MM.1S (cell line): ENCODE results near the gene IQCK.

Experiments used
- DNase-seq: peaks from one replicate; pipeline ENCODE4 v3.0.0-alpha.2; 2015
- H2AFZ ChIP-seq: fragments of 300-600 bp; sonication (generic); 2 replicates; pipeline ENCODE4 v1.6.0; 2016; ENCODE audit warnings: antibody characterized with exemption, low read length
- H3F3A ChIP-seq: fragments of 300-600 bp; sonication (generic); 2 replicates; pipeline ENCODE4 v1.6.1; 2016; ENCODE audit warnings: mild to moderate bottlenecking, antibody characterized with exemption, low read length, moderate library complexity, mixed read lengths; ENCODE audit not compliant: insufficient read depth
- H3K27ac ChIP-seq: fragments of 300-600 bp; sonication (generic); 2 replicates; pipeline ENCODE4 v1.5.1; 2016; ENCODE audit warnings: mild to moderate bottlenecking, low read length
- H3K27me3 ChIP-seq: fragments of 300-600 bp; sonication (generic); replicated peaks from 2 replicates; pipeline ENCODE4 v1.6.0; 2016; ENCODE audit warnings: low read length; ENCODE audit not compliant: insufficient read depth
- H3K36me3 ChIP-seq: fragments of 300-600 bp; sonication (generic); replicated peaks from 2 replicates; pipeline ENCODE4 v1.6.1; 2016; ENCODE audit warnings: mild to moderate bottlenecking, low read length, mixed read lengths; ENCODE audit not compliant: insufficient read depth
- H3K4me1 ChIP-seq: fragments of 300-600 bp; sonication (generic); 2 replicates; pipeline ENCODE4 v1.6.1; 2016; ENCODE audit warnings: low read length, mixed read lengths
- H3K4me2 ChIP-seq: fragments of 300-600 bp; sonication (generic); 2 replicates; pipeline ENCODE4 v1.6.0; 2016; ENCODE audit warnings: low read depth, low read length
- H3K4me3 ChIP-seq: fragments of 300-600 bp; sonication (generic); 2 replicates; pipeline ENCODE4 v1.5.1; 2016; ENCODE audit warnings: low read length, mixed read lengths
- H3K79me2 ChIP-seq: fragments of 300-600 bp; sonication (generic); 2 replicates; pipeline ENCODE4 v1.6.1; 2016; ENCODE audit warnings: mixed run types, low read length, mixed read lengths
- H3K9ac ChIP-seq: fragments of 300-600 bp; sonication (generic); 2 replicates; pipeline ENCODE4 v1.6.1; 2016; ENCODE audit warnings: low read length, mixed read lengths
- H3K9me2 ChIP-seq: fragments of 300-600 bp; sonication (generic); replicated peaks from 2 replicates; pipeline ENCODE4 v1.6.1; 2016; ENCODE audit warnings: mild to moderate bottlenecking, low read length, mixed read lengths; ENCODE audit not compliant: insufficient read depth
- H3K9me3 ChIP-seq: fragments of 300-600 bp; sonication (generic); replicated peaks from 2 replicates; pipeline ENCODE4 v1.6.1; 2016; ENCODE audit warnings: mild to moderate bottlenecking, low read length, mixed read lengths; ENCODE audit not compliant: insufficient read depth
- H4K20me1 ChIP-seq: fragments of 300-600 bp; sonication (generic); 2 replicates; pipeline ENCODE4 v1.6.1; 2016; ENCODE audit warnings: mild to moderate bottlenecking, low read length, moderate library complexity, mixed read lengths; ENCODE audit not compliant: insufficient read depth
- EZH2 ChIP-seq: fragments of 300-600 bp; sonication (generic); optimal IDR thresholded peaks from 2 replicates; pipeline ENCODE3; 2017; ENCODE audit warnings: low read depth, mild to moderate bottlenecking, antibody characterized with exemption, low read length, mixed read lengths
- EZH2phosphoT487 ChIP-seq: fragments of 300-600 bp; sonication (generic); IDR thresholded peaks from 2 replicates; pipeline ENCODE4 v1.6.1; 2018; ENCODE audit warnings: antibody characterized with exemption, low read length
- TF ChIP-seq, protein P1 (sequence below): fragments of 300-600 bp; sonication (generic); IDR thresholded peaks from 2 replicates; pipeline ENCODE4 v1.5.1; 2016; ENCODE audit warnings: antibody characterized with exemption, low read length, mixed read lengths

Gene IQCK

DNA sequence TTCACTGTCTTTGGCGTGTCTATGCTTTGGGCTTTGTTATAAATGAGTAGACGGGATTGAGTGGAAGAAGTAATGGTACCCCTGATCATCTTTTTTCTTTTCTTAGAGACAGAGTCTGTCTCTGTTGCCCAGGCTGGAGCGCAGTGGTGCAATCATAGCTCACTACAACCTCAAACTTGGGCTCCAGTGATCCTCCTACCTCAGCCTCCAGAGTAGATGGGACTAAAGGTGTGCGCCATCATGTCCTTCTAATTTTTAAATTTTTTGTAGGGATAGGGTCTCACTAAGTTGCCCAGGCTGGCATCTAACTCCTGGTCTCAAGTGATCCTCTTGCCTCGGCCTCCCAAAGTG lies 181.5 kb downstream of the IQCK start:
- Histone ChIP-seq H3K9ac (no peak overlapping the region), H3K27me3 (no peaks in the 10 kb centered on the region), H3K9me2 (no peaks in the 10 kb centered on the region), H3K4me3 (no peak overlapping the region), H3K4me1 (no peaks in the 10 kb centered on the region), H3K36me3 (no peaks in the 10 kb centered on the region), H3K9me3 (no peaks in the 10 kb centered on the region), H2AFZ (no peak overlapping the region), H3K27ac (no peak overlapping the region), H3K4me2 (no peak overlapping the region), H4K20me1 (no peaks in the 10 kb centered on the region), H3K79me2 (no peaks in the 10 kb centered on the region), H3F3A (no peaks in the 10 kb centered on the region)
- DNase-seq, result no peak
- TF ChIP-seq EZH2, result no peak

DNA sequence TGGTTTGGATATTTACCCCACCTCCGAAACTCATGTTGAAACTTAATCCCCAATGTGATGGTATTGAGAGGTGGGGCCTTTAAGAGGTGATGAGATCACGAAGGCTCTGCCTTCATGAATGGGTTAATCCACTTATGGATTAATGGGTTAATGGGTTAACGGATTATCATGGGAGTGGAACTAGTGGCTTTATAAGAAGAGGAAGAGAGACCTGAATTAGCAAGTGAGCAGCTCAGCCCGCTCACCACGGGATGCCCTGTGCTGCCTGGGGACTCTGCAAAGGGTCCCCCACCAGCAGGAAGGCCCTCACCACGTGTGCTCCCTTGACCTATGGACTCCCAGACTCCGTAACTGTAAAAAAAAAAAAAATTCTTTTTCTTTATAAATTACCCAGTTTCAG lies 183.1 kb downstream of the IQCK start:
- H3K4me1 ChIP-seq, result no peaks in the 10 kb centered on the region
- H3F3A ChIP-seq, result no peaks in the 10 kb centered on the region
- no peaks in the 10 kb centered on the region for H3K36me3 ChIP-seq
- no peak overlapping the region for H3K4me3 ChIP-seq
- no peaks in the 10 kb centered on the region for H3K9me3 ChIP-seq
- no peak overlapping the region for H3K9ac ChIP-seq
- H3K79me2 ChIP-seq, result no peaks in the 10 kb centered on the region
- no peak for DNase-seq
- H2AFZ ChIP-seq, result no peak overlapping the region
- no peaks in the 10 kb centered on the region for H4K20me1 ChIP-seq
- H3K27me3 ChIP-seq, result no peaks in the 10 kb centered on the region
- TF ChIP-seq EZH2phosphoT487 (no peak), EZH2 (no peak)
- TF ChIP-seq, protein P1, sequence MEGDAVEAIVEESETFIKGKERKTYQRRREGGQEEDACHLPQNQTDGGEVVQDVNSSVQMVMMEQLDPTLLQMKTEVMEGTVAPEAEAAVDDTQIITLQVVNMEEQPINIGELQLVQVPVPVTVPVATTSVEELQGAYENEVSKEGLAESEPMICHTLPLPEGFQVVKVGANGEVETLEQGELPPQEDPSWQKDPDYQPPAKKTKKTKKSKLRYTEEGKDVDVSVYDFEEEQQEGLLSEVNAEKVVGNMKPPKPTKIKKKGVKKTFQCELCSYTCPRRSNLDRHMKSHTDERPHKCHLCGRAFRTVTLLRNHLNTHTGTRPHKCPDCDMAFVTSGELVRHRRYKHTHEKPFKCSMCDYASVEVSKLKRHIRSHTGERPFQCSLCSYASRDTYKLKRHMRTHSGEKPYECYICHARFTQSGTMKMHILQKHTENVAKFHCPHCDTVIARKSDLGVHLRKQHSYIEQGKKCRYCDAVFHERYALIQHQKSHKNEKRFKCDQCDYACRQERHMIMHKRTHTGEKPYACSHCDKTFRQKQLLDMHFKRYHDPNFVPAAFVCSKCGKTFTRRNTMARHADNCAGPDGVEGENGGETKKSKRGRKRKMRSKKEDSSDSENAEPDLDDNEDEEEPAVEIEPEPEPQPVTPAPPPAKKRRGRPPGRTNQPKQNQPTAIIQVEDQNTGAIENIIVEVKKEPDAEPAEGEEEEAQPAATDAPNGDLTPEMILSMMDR, result no peak
- no peaks in the 10 kb centered on the region for H3K9me2 ChIP-seq
- H3K4me2 ChIP-seq, result no peak overlapping the region
- H3K27ac ChIP-seq, result no peak overlapping the region

DNA sequence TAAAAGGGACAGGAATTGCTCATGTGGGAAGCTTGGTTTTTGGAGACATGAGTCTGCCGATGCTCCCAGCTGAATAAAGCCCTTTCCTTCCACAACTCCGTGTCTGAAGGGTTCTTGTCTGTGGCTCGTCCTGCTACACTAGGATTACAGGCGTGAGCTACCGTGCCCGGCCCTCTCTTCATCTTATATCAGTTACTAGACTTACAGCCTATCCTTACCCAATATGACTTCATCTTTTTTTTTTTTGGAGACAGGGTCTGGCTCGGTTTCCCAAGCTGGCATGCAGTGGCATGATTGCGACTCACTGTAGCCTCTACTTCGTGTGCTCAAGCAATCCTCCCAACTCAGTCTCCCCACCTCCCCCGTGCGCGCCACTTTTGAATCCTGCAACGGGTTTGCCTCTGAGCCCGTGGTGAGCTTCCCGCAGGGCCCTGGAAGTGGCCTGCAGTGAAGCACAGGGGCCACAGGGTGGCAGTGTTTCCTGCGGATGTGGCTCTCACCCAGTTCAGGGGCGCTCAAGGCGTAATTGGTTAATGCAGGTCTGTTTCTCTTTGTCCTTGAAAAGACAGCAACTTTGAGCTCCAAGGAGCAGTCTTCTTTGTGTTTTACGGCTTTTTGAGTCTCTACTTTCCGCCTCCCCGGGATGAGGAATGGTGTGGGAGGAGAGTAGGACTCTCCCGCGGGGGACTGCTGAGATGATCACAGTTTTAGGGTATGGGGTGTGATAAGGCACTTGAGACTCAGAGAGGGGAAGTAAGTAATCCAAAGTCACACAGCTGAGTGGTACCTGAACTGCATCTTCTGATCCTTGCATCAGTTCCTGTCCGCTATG lies 189.3 kb downstream of the IQCK start:
- Histone ChIP-seq H3K27me3 (no peaks in the 10 kb centered on the region), H4K20me1 (no peaks in the 10 kb centered on the region), H3K9me2 (no peaks in the 10 kb centered on the region), H3K9ac (no peak overlapping the region), H3K9me3 (no peaks in the 10 kb centered on the region), H3K4me3 (no peak overlapping the region), H3K27ac (no peak overlapping the region), H3K4me1 (no peaks in the 10 kb centered on the region), H3K36me3 (no peaks in the 10 kb centered on the region), H3F3A (no peaks in the 10 kb centered on the region), H3K4me2 (peak overlapping the region; percentile 39; the same call in 1 of the 2 replicates), H2AFZ (peak overlapping the region; percentile 51), H3K79me2 (no peaks in the 10 kb centered on the region)
- DNase-seq, result peak; percentile 70
- TF ChIP-seq EZH2phosphoT487, result no peak
- TF ChIP-seq, protein P1, result peak; percentile 97
